Measurements from ENCODE around the gene ZMIZ1.
"Not testable (repeated sequence)": the region's sequence is repeated elsewhere in the genome, so short reads cannot be mapped to it uniquely, and the experiment has no call there.

The ZMIZ1 gene

DNA sequence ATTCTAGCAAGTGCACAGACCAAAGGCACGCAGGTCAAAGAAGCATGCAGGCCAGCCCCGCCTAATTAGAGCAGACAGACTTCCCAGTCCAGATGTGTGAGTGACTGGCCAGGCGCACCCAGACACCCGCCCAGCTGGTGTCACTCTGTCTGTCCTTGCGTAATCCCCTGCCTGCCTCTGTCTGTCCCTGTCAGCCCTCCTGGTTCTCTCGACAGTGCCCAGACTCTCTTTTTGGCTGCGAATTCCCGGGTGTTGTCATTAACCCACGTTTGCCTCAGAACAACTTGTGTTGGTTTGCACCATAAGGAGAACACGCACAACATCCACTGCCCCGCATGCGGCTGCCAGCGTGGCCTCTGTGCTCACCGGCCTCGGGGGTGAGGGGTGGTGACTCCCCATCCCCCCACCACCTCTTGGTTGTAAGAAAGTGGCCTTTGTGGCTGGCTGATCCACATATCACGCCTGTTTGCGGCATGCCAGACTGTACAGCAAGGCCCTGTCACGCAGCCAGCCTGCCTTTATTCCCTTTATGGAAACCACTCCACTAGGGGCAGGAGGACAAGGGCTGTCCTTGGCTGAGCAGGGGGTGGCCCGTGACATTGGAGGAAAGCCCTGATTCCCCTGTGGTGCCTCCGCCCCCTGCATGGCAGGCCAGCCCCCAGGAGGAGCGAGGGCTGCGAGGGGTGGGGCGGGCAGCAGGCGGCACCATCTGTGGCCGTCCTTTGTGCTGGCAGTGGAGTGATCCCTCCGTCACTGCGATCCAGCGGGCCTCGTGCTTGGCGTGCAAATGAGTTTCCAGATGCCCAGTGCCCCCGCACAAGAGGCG, 205.7 kb downstream of the ZMIZ1 start:
- Histone ChIP-seq H3K9me3 (ENCODE audit: severe bottlenecking) (no peaks in the 10 kb centered on the region), H3K36me3 (peaks cover 19% of the 10 kb centered on the region), H3K27me3 (ENCODE audit: insufficient read depth, low read depth, severe bottlenecking) (no peaks in the 10 kb centered on the region), H3K4me3 (ENCODE audit: low read depth, low read length) (no peak overlapping the region), H3K27ac (peak overlapping the region; percentile 68)
- DNase-seq, result peak; percentile 77
- TF ChIP-seq, protein P1, sequence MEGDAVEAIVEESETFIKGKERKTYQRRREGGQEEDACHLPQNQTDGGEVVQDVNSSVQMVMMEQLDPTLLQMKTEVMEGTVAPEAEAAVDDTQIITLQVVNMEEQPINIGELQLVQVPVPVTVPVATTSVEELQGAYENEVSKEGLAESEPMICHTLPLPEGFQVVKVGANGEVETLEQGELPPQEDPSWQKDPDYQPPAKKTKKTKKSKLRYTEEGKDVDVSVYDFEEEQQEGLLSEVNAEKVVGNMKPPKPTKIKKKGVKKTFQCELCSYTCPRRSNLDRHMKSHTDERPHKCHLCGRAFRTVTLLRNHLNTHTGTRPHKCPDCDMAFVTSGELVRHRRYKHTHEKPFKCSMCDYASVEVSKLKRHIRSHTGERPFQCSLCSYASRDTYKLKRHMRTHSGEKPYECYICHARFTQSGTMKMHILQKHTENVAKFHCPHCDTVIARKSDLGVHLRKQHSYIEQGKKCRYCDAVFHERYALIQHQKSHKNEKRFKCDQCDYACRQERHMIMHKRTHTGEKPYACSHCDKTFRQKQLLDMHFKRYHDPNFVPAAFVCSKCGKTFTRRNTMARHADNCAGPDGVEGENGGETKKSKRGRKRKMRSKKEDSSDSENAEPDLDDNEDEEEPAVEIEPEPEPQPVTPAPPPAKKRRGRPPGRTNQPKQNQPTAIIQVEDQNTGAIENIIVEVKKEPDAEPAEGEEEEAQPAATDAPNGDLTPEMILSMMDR (IDR thresholded peaks at IDR 0.05; ENCODE audit: low read depth, low read length), result no peak

DNA sequence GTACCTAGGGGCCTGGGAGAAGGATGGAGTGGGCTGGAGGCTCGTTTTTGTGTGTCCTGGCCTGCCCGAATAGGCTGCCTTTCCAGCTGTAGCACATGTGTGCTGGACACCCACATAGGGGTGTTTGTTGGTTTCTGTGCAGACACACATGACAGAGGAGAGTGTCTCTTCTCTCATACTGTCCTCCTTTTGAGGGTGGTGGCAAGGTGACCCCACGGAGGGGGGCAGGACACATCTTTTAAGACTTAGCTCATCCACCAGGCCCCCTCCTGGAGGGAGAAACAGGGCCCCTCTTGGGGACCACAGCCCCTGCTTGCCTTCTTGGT, 206.3 kb downstream of the ZMIZ1 start:
- DNase-seq, result no peak
- Histone ChIP-seq H3K9me3 (ENCODE audit: severe bottlenecking) (no peaks in the 10 kb centered on the region), H3K36me3 (peaks cover 17% of the 10 kb centered on the region), H3K27me3 (ENCODE audit: insufficient read depth, low read depth, severe bottlenecking) (no peaks in the 10 kb centered on the region), H3K4me3 (ENCODE audit: low read depth, low read length) (no peak overlapping the region), H3K27ac (peak overlapping the region; percentile 68)
- TF ChIP-seq, protein P1 (IDR thresholded peaks at IDR 0.05; ENCODE audit: low read depth, low read length), result no peak

DNA sequence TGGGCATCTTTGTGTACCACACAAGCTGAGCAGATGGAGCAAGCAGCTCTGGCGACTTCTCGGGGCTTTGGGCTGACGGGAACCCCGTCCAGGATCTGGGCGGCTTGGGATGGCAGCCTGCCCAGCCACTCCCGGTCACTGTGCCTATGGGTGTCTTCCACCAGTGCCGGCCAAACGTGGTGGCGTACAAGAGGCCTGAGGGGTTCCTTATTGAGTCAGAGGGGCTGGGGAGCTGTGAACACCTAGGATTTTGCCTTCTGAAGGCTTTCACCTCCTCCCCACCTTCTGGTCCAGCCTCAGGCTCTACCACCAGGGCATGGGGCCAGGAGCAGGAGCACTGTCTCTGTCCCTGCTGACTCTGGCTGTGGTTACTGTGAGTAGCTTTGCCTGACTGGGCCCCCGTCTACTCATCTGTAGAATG, 206.7 kb downstream of the ZMIZ1 start:
- Histone ChIP-seq H3K9me3 (ENCODE audit: severe bottlenecking) (no peaks in the 10 kb centered on the region), H3K36me3 (peaks cover 17% of the 10 kb centered on the region), H3K4me3 (ENCODE audit: low read depth, low read length) (no peak overlapping the region), H3K27ac (peak overlapping the region; percentile 68), H3K27me3 (ENCODE audit: insufficient read depth, low read depth, severe bottlenecking) (no peaks in the 10 kb centered on the region)
- no peak for DNase-seq
- TF ChIP-seq, protein P1 (IDR thresholded peaks at IDR 0.05; ENCODE audit: low read depth, low read length), result no peak

DNA sequence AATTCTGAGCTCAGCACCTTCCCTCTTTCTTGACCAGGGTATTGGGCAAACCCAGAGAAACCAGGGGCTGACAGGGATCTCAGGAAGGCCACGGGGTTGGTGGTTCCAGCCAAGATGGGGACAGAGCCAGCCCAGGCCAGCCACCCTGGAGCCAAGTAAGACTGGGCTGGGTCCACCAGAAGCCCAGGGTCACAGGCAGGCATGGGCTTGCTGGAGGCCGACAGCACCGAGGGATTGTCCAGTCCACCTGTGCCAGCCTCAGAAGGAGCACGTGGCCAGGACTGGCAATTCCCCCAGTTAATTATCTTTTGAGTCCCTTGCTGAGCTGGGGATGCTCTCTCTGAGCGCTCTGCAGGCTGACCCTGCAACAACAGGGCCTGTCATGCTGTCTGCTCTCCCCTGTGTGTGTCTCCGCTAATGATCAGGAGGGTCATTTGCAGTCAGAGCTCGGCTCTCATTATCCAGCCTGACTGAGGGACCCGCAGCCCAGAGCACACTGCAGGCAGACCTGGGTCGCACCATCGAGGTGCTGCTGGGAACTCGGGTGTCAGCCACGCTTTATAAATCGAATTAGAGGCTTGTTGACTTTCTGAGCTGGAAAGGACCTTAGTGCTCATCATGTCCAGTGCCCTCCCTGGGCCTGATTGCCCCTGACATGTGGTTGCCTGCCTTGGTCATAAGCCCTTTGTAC, 209.0 kb downstream of the ZMIZ1 start:
- peak overlapping the region; percentile 51 for H3K27ac ChIP-seq
- no peak for DNase-seq
- TF ChIP-seq, protein P1 (IDR thresholded peaks at IDR 0.05; ENCODE audit: low read depth, low read length), result no peak

DNA sequence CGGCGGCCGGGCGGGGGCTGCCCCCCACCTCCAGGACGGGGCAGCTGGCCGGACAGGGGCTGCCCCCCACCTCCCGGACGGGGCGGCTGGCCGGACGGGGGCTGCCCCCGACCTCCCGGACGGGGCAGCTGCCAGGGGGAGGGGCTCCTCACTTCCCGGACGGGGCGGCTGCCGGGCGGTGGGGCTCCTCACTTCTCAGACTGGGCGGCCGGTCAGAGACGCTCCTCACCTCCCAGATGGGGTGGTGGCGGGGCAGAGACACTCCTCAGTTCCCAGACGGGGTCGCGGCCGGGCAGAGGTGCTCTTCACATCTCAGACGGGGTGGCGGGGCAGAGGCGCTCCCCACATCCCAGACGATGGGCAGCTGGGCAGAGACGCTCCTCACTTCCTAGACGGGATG, 210.3 kb downstream of the ZMIZ1 start:
- H3K36me3 ChIP-seq, result peaks cover 42% of the 10 kb centered on the region
- H3K27me3 ChIP-seq (ENCODE audit: insufficient read depth, low read depth, severe bottlenecking); H3K9me3 ChIP-seq (ENCODE audit: severe bottlenecking); H3K4me3 ChIP-seq (ENCODE audit: low read depth, low read length); H3K27ac ChIP-seq; DNase-seq: not testable (repeated sequence)

More for the DNA sequence above, 209.0 kb downstream of the ZMIZ1 start:
- Histone ChIP-seq H3K27me3 (ENCODE audit: insufficient read depth, low read depth, severe bottlenecking) (no peaks in the 10 kb centered on the region), H3K36me3 (peaks cover 31% of the 10 kb centered on the region), H3K4me3 (ENCODE audit: low read depth, low read length) (no peak overlapping the region), H3K9me3 (ENCODE audit: severe bottlenecking) (no peaks in the 10 kb centered on the region)

DNA sequence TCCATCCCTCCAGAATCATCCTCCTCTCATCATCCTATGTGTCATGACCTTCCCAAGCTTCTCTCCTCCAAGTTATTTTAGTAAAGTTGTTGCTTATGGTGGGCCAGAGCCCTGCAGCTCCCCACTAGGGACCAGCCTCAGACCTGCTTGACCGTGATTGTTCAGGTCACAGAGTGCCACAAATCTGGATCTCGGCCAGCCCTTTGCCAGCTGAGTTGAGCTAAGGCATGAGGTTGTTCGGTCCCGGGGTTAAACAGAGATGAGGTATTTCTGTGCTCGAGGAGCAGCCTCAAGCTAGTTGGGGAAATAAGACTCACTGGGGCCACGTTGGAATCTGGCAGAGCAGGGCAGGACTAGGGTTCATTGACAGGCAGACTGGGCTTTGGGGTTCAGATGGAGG, 212.2 kb downstream of the ZMIZ1 start:
- DNase-seq, result no peak
- no peaks in the 10 kb centered on the region for H3K27me3 ChIP-seq (ENCODE audit: insufficient read depth, low read depth, severe bottlenecking)
- TF ChIP-seq, protein P1 (IDR thresholded peaks at IDR 0.05; ENCODE audit: low read depth, low read length), result no peak
- no peak overlapping the region for H3K27ac ChIP-seq
- no peak overlapping the region for H3K4me3 ChIP-seq (ENCODE audit: low read depth, low read length)
- no peaks in the 10 kb centered on the region for H3K9me3 ChIP-seq (ENCODE audit: severe bottlenecking)
- peaks cover 60% of the 10 kb centered on the region for H3K36me3 ChIP-seq

All from WERI-Rb-1 (cell line).